ENCODE data around the gene FILIP1L.

FILIP1L gene

DNA sequence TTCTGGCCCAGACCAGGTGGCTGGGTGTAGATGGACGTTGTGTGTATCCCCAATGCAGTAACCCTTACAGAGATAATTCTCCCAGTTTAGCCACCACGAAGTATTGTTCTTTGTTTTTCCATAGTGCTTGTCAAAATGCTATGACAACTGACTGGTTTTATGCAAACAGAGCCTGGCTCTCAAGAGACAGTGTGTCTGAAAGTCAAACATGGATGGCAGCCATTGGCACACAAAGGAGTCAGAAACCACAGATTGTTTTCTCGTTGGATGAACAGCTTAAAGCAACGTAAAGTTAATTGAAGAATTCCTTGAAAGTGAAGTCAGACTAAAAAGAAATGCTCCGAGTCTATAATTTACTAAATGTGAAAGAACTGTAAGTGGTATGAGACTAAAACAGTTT is 91.2 kb downstream of the FILIP1L start:
- TF ChIP-seq EZH2 (IDR thresholded peaks at IDR 0.05; ENCODE audit: borderline replicate concordance, low read depth, low read length, severe bottlenecking) (no peak), CTCF (IDR thresholded peaks at IDR 0.05; ENCODE audit: borderline replicate concordance, extremely low read depth, low read length, poor library complexity, severe bottlenecking) (no peak)
- no peak overlapping the region for H3K4me3 ChIP-seq (ENCODE audit: low read depth in 1 of 2, low read length in 2 of 2)
- no peaks in the 10 kb centered on the region for H3K27me3 ChIP-seq (ENCODE audit: insufficient read depth, low read length, poor library complexity)
- H3K9ac ChIP-seq (ENCODE audit: low read depth, low read length), result no peak overlapping the region
- no peaks in the 10 kb centered on the region for H3K4me1 ChIP-seq (ENCODE audit: insufficient read depth, low read length)
- DNase-seq, result no peak
- H3K27ac ChIP-seq (ENCODE audit: low read length), result no peak overlapping the region
- no peak for ATAC-seq (ENCODE audit: insufficient read depth, low read depth)
- no peaks in the 10 kb centered on the region for H4K20me1 ChIP-seq (ENCODE audit: insufficient read depth, low read length)
- no peaks in the 10 kb centered on the region for H3K9me3 ChIP-seq (ENCODE audit: insufficient read depth, low read length, severe bottlenecking)
- H3K79me2 ChIP-seq (ENCODE audit: insufficient read depth, low read length), result no peaks in the 10 kb centered on the region
- no peak overlapping the region for H3K4me2 ChIP-seq (ENCODE audit: insufficient read depth, low read length)
- H2AFZ ChIP-seq (ENCODE audit: low read depth, low read length), result no peak overlapping the region
- no peaks in the 10 kb centered on the region for H3K36me3 ChIP-seq (ENCODE audit: insufficient read depth, low read length)

GRCh38 chr3:100022506-100022905 is 91.8 kb downstream of the FILIP1L start:
- Histone ChIP-seq H4K20me1 (ENCODE audit: insufficient read depth, low read length) (no peaks in the 10 kb centered on the region), H3K36me3 (ENCODE audit: insufficient read depth, low read length) (no peaks in the 10 kb centered on the region), H3K27me3 (ENCODE audit: insufficient read depth, low read length, poor library complexity) (no peaks in the 10 kb centered on the region), H3K4me1 (ENCODE audit: insufficient read depth, low read length) (no peaks in the 10 kb centered on the region), H3K27ac (ENCODE audit: low read length) (no peak overlapping the region), H3K4me2 (ENCODE audit: insufficient read depth, low read length) (no peak overlapping the region), H3K79me2 (ENCODE audit: insufficient read depth, low read length) (no peaks in the 10 kb centered on the region), H2AFZ (ENCODE audit: low read depth, low read length) (no peak overlapping the region), H3K4me3 (ENCODE audit: low read depth in 1 of 2, low read length in 2 of 2) (no peak overlapping the region), H3K9me3 (ENCODE audit: insufficient read depth, low read length, severe bottlenecking) (no peaks in the 10 kb centered on the region), H3K9ac (ENCODE audit: low read depth, low read length) (no peak overlapping the region)
- TF ChIP-seq EZH2 (IDR thresholded peaks at IDR 0.05; ENCODE audit: borderline replicate concordance, low read depth, low read length, severe bottlenecking) (no peak), CTCF (IDR thresholded peaks at IDR 0.05; ENCODE audit: borderline replicate concordance, extremely low read depth, low read length, poor library complexity, severe bottlenecking) (no peak)
- DNase-seq (no peak), ATAC-seq (ENCODE audit: insufficient read depth, low read depth) (no peak)

DNA sequence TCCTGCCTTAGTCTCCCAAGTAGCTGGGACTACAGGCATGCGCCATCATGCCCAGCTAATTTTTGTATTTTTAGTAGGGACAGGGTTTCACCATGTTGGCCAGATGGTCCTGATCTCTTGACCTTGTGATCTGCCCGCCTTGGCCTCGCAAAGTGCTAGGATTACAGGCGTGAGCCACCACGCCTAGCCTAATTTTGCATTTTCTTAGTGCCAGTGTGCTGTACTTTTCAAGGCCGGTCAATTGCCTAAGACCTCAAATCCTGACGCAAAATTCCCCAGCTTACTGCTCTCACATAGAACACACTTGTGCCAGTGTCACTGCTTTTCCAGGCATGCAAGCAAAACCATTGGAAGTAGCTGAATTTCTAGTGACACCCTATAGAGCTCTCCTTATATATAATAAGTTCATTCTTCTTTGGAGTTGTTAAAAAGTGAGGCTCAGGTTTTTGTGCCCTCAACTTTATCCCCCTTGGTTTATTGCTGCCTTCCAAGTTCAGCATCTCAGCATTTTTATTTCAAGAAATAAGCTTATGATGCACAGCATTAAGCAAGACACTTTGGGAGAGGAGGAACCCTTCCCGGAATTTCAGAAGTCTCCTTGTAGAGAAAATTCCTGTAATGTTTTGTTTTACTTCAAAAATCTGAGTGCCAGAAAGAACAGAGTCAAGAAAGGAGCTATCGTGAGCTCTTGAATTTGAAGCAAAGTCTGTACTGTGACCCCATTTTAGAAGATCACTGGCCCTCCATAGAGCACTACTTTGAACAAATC is 93.2 kb downstream of the FILIP1L start:
- H3K79me2 ChIP-seq (ENCODE audit: insufficient read depth, low read length), result no peaks in the 10 kb centered on the region
- H3K4me3 ChIP-seq (ENCODE audit: low read depth in 1 of 2, low read length in 2 of 2), result no peak overlapping the region
- ATAC-seq (ENCODE audit: insufficient read depth, low read depth) (no peak), DNase-seq (no peak)
- no peaks in the 10 kb centered on the region for H3K27me3 ChIP-seq (ENCODE audit: insufficient read depth, low read length, poor library complexity)
- H3K36me3 ChIP-seq (ENCODE audit: insufficient read depth, low read length), result no peaks in the 10 kb centered on the region
- no peaks in the 10 kb centered on the region for H3K9me3 ChIP-seq (ENCODE audit: insufficient read depth, low read length, severe bottlenecking)
- H3K4me1 ChIP-seq (ENCODE audit: insufficient read depth, low read length), result no peaks in the 10 kb centered on the region
- TF ChIP-seq CTCF (IDR thresholded peaks at IDR 0.05; ENCODE audit: borderline replicate concordance, extremely low read depth, low read length, poor library complexity, severe bottlenecking) (no peak), EZH2 (IDR thresholded peaks at IDR 0.05; ENCODE audit: borderline replicate concordance, low read depth, low read length, severe bottlenecking) (no peak)
- H4K20me1 ChIP-seq (ENCODE audit: insufficient read depth, low read length), result no peaks in the 10 kb centered on the region
- H2AFZ ChIP-seq (ENCODE audit: low read depth, low read length), result no peak overlapping the region
- no peak overlapping the region for H3K9ac ChIP-seq (ENCODE audit: low read depth, low read length)
- no peak overlapping the region for H3K27ac ChIP-seq (ENCODE audit: low read length)
- H3K4me2 ChIP-seq (ENCODE audit: insufficient read depth, low read length), result no peak overlapping the region
